Activated naive CD4-positive, alpha-beta T cell treated with anti-CD3 and anti-CD28 coated beads for 36 hours (primary cell): ENCODE measurements around the gene GAREM1. TPM values are rescaled to one million over a fixed set of nuclear protein-coding genes. Genes with fewer than 3 reads are reported as not detected.
"Not testable (repeated sequence)": the region's sequence is repeated elsewhere in the genome, so short reads cannot be mapped to it uniquely, and the experiment has no call there.

ENCODE experiments used
- CTCF ChIA-PET: fragments of 350-600 bp; sonication (Branson Sonifier 250); formaldehyde crosslinking; loops from one replicate; lab custom pipeline; 2021; ENCODE audit warnings: antibody characterized with exemption; lab: Charles Lee
- DNase-seq: peaks from one replicate; pipeline ENCODE4 v3.0.0-alpha.2; 2020
- H3K27ac Mint-ChIP-seq: one replicate; pipeline ENCODE4 v1.8.0; 2021; ENCODE audit warnings: mild to moderate bottlenecking, mixed read lengths
- H3K27me3 Mint-ChIP-seq: one replicate; pipeline ENCODE4 v1.8.0; 2021; ENCODE audit warnings: low read depth, mixed read lengths
- H3K36me3 Mint-ChIP-seq: one replicate; pipeline ENCODE4 v1.8.0; 2021; ENCODE audit warnings: low read depth, mixed read lengths
- H3K4me1 Mint-ChIP-seq: one replicate; pipeline ENCODE4 v1.8.0; 2021; ENCODE audit warnings: low read depth, mixed read lengths
- H3K4me3 Mint-ChIP-seq: one replicate; pipeline ENCODE4 v1.8.0; 2021; ENCODE audit warnings: mild to moderate bottlenecking, moderate library complexity, mixed read lengths
- H3K9me3 Mint-ChIP-seq: one replicate; pipeline ENCODE4 v1.8.0; 2021; ENCODE audit warnings: mixed read lengths
- intact Hi-C: fragments of 100-400 bp; cut with micrococcal nuclease; formaldehyde crosslinking; loops from one replicate; pipeline ENCODE4 v1.15.1; 2023
- total RNA-seq, 2 experiments: library from RNA; stranded (reverse); gene quantifications; one replicate each; pipeline ENCODE4 v1.2.3, GENCODE V29; 2021

The GAREM1 gene
- total RNA-seq, 2 experiments from 2014 or later: 0.31 to 0.35 TPM

GRCh38 chr18:32291623-32292022 lies 179.1 kb downstream of the GAREM1 start:
- CTCF ChIA-PET: interaction anchor here (0.6 to 0.7 kb wide), 2 partner anchors 13 to 1632 kb away, joined by 3 read pairs; no protein-coding TSS in a partner anchor
- H3K27me3 Mint-ChIP-seq, H3K4me1 Mint-ChIP-seq, intact Hi-C loops, H3K36me3 Mint-ChIP-seq, H3K9me3 Mint-ChIP-seq, DNase-seq, H3K4me3 Mint-ChIP-seq, H3K27ac Mint-ChIP-seq: not testable (repeated sequence)

- Mint-ChIP-seq H3K4me1 (no peaks in the 10 kb centered on the region), H3K27ac (no peak overlapping the region), H3K27me3 (peaks cover 9% of the 10 kb centered on the region), H3K4me3 (no peak overlapping the region), H3K36me3 (no peaks in the 10 kb centered on the region), H3K9me3 (no peaks in the 10 kb centered on the region)
- intact Hi-C loops: no loop called here
- CTCF ChIA-PET: interaction anchor here (0.6 to 2.8 kb wide), 5 partner anchors 132 to 1631 kb away, joined by 3 to 23 read pairs (median 13); partner anchors contain the start of gene GAREM1
- no peak for DNase-seq
Measured at GRCh38 chr18:32290810-32291209, 179.9 kb downstream of the GAREM1 start.

GRCh38 chr18:32289483-32290075 lies 181.1 kb downstream of the GAREM1 start:
- Mint-ChIP-seq H3K4me3 (no peak overlapping the region), H3K27ac (no peak overlapping the region), H3K27me3 (peaks cover 9% of the 10 kb centered on the region), H3K9me3 (no peaks in the 10 kb centered on the region), H3K36me3 (no peaks in the 10 kb centered on the region), H3K4me1 (no peaks in the 10 kb centered on the region)
- peak; percentile 64 for DNase-seq
- intact Hi-C loops: loop anchor here (1.0 kb wide), 3 partner anchors 131 to 260 kb away; no protein-coding TSS in a partner anchor
- CTCF ChIA-PET: interaction anchor here (0.6 to 2.8 kb wide), 16 partner anchors 13 to 311 kb away, joined by 3 to 23 read pairs (median 5); partner anchors contain the start of gene GAREM1

- H3K27me3 Mint-ChIP-seq: peaks cover 7% of the 10 kb centered on the region
- DNase-seq: no peak
- H3K36me3 Mint-ChIP-seq: no peaks in the 10 kb centered on the region
- no peaks in the 10 kb centered on the region for H3K4me1 Mint-ChIP-seq
- H3K27ac Mint-ChIP-seq: no peak overlapping the region
- H3K4me3 Mint-ChIP-seq: no peak overlapping the region
- intact Hi-C loops: no loop called here
- CTCF ChIA-PET: interaction anchor here (0.6 to 1.9 kb wide), 3 partner anchors 38 to 264 kb away, joined by 3 to 7 read pairs (median 3); no protein-coding TSS in a partner anchor
- no peaks in the 10 kb centered on the region for H3K9me3 Mint-ChIP-seq
Measured at GRCh38 chr18:32287873-32288272, 182.8 kb downstream of the GAREM1 start.

- Mint-ChIP-seq H3K9me3 (no peaks in the 10 kb centered on the region), H3K27me3 (peaks cover 3% of the 10 kb centered on the region), H3K4me3 (no peak overlapping the region), H3K36me3 (no peaks in the 10 kb centered on the region), H3K4me1 (no peaks in the 10 kb centered on the region), H3K27ac (no peak overlapping the region)
- CTCF ChIA-PET: interaction anchor here (1.0 kb wide), 1 partner anchor 37 kb away, joined by 3 read pairs; no protein-coding TSS in a partner anchor
- intact Hi-C loops: no loop called here
- DNase-seq: no peak
Measured at GRCh38 chr18:32287249-32287648, 183.4 kb downstream of the GAREM1 start.

GRCh38 chr18:32286749-32287148 lies 183.9 kb downstream of the GAREM1 start:
- Mint-ChIP-seq H3K4me3 (no peak overlapping the region), H3K27me3 (peaks cover 3% of the 10 kb centered on the region), H3K36me3 (no peaks in the 10 kb centered on the region), H3K9me3 (no peaks in the 10 kb centered on the region), H3K4me1 (no peaks in the 10 kb centered on the region), H3K27ac (no peak overlapping the region)
- intact Hi-C loops: no loop called here
- no peak for DNase-seq
- CTCF ChIA-PET: no interaction called here

- H3K4me1 Mint-ChIP-seq: no peaks in the 10 kb centered on the region
- no peaks in the 10 kb centered on the region for H3K36me3 Mint-ChIP-seq
- intact Hi-C loops: no loop called here
- no peak overlapping the region for H3K27ac Mint-ChIP-seq
- no peaks in the 10 kb centered on the region for H3K27me3 Mint-ChIP-seq
- H3K9me3 Mint-ChIP-seq: no peaks in the 10 kb centered on the region
- H3K4me3 Mint-ChIP-seq: no peak overlapping the region
- DNase-seq: no peak
- CTCF ChIA-PET: interaction anchor here (0.9 kb wide), 1 partner anchor 12 kb away, joined by 3 read pairs; no protein-coding TSS in a partner anchor
Measured at GRCh38 chr18:32284284-32284683, 186.4 kb downstream of the GAREM1 start.

- CTCF ChIA-PET: no interaction called here
Measured at GRCh38 chr18:32280911-32281310, 189.8 kb downstream of the GAREM1 start.

GRCh38 chr18:32280188-32280783 lies 190.4 kb downstream of the GAREM1 start:
- Mint-ChIP-seq H3K27ac (no peak overlapping the region), H3K9me3 (no peaks in the 10 kb centered on the region), H3K4me3 (no peak overlapping the region), H3K36me3 (no peaks in the 10 kb centered on the region), H3K4me1 (no peaks in the 10 kb centered on the region), H3K27me3 (peaks cover 19% of the 10 kb centered on the region)
- intact Hi-C loops: no loop called here
- DNase-seq: no peak
- CTCF ChIA-PET: interaction anchor here (0.8 kb wide), 1 partner anchor 8 kb away, joined by 3 read pairs; no protein-coding TSS in a partner anchor

More at GRCh38 chr18:32280911-32281310, 189.8 kb downstream of the GAREM1 start:
- Mint-ChIP-seq H3K9me3 (no peaks in the 10 kb centered on the region), H3K27me3 (peaks cover 19% of the 10 kb centered on the region), H3K4me3 (no peak overlapping the region), H3K36me3 (no peaks in the 10 kb centered on the region), H3K4me1 (no peaks in the 10 kb centered on the region), H3K27ac (no peak overlapping the region)
- no peak for DNase-seq
- intact Hi-C loops: no loop called here

- Mint-ChIP-seq H3K36me3 (no peaks in the 10 kb centered on the region), H3K27me3 (peaks cover 22% of the 10 kb centered on the region)
- intact Hi-C loops: no loop called here
Measured at GRCh38 chr18:32278177-32278799, 192.4 kb downstream of the GAREM1 start.

GRCh38 chr18:32277549-32277948 lies 193.1 kb downstream of the GAREM1 start:
- Mint-ChIP-seq H3K27me3 (peaks cover 22% of the 10 kb centered on the region), H3K9me3 (no peaks in the 10 kb centered on the region), H3K4me3 (no peak overlapping the region), H3K4me1 (no peaks in the 10 kb centered on the region), H3K36me3 (no peaks in the 10 kb centered on the region), H3K27ac (no peak overlapping the region)
- CTCF ChIA-PET: interaction anchor here (0.6 to 1.3 kb wide), 4 partner anchors 130 to 406 kb away, joined by 3 to 5 read pairs (median 4); partner anchors contain the start of gene GAREM1
- intact Hi-C loops: no loop called here
- DNase-seq: no peak

More at GRCh38 chr18:32278177-32278799, 192.4 kb downstream of the GAREM1 start:
- no peaks in the 10 kb centered on the region for H3K9me3 Mint-ChIP-seq
- DNase-seq: no peak
- H3K27ac Mint-ChIP-seq: no peak overlapping the region
- no peaks in the 10 kb centered on the region for H3K4me1 Mint-ChIP-seq
- H3K4me3 Mint-ChIP-seq: no peak overlapping the region
- CTCF ChIA-PET: interaction anchor here (0.6 to 1.3 kb wide), 4 partner anchors 131 to 406 kb away, joined by 3 to 5 read pairs (median 4); partner anchors contain the start of gene GAREM1

GRCh38 chr18:32276906-32277305 lies 193.8 kb downstream of the GAREM1 start:
- Mint-ChIP-seq H3K9me3 (no peaks in the 10 kb centered on the region), H3K4me3 (no peak overlapping the region), H3K27me3 (peaks cover 22% of the 10 kb centered on the region), H3K4me1 (no peaks in the 10 kb centered on the region), H3K27ac (no peak overlapping the region), H3K36me3 (no peaks in the 10 kb centered on the region)
- CTCF ChIA-PET: interaction anchor here (0.6 to 1.5 kb wide), 2 partner anchors 12 to 116 kb away, joined by 5 to 9 read pairs; no protein-coding TSS in a partner anchor
- intact Hi-C loops: no loop called here
- DNase-seq: no peak
